SW 1271 (cell line): Measurements from ENCODE around the gene COP1.

Experiments
- DNase-seq, 2 experiments: peaks; one replicate each; lab custom pipeline; 2025; lab: John Stamatoyannopoulos, UW

The COP1 gene

GRCh38 chr1:175963740-175964139 lies 243.3 kb downstream of the COP1 start:
- no peak for DNase-seq

- DNase-seq = no peak
These were observed 246.9 kb downstream of the COP1 start for GRCh38 chr1:175960169-175960568.

- no peak for DNase-seq
These were observed 255.5 kb downstream of the COP1 start for GRCh38 chr1:175951627-175952026.

- no peak for DNase-seq
These were observed 259.3 kb downstream of the COP1 start for GRCh38 chr1:175947771-175948170.

- DNase-seq = no peak
These were observed 262.5 kb downstream of the COP1 start for GRCh38 chr1:175944591-175944990.

- DNase-seq = no peak
These were observed 265.9 kb downstream of the COP1 start for GRCh38 chr1:175941164-175941563.

- no peak for DNase-seq
These were observed 270.4 kb downstream of the COP1 start for GRCh38 chr1:175936736-175937135.

- DNase-seq = no peak
These were observed 271.4 kb downstream of the COP1 start for GRCh38 chr1:175935566-175936115.

GRCh38 chr1:175935166-175935565 lies 271.9 kb downstream of the COP1 start:
- no peak for DNase-seq

GRCh38 chr1:175933801-175934200 lies 273.3 kb downstream of the COP1 start:
- no peak for DNase-seq

- DNase-seq = no peak
These were observed 279.1 kb downstream of the COP1 start for GRCh38 chr1:175927944-175928343.

GRCh38 chr1:175922254-175922881 lies 284.7 kb downstream of the COP1 start:
- no peak for DNase-seq

- DNase-seq = no peak
These were observed 286.7 kb downstream of the COP1 start for GRCh38 chr1:175920381-175920780.

- DNase-seq = no peak
These were observed 288.1 kb downstream of the COP1 start for GRCh38 chr1:175919001-175919400.

GRCh38 chr1:175918364-175918801 lies 288.7 kb downstream of the COP1 start:
- no peak for DNase-seq

- no peak for DNase-seq
These were observed 293.0 kb downstream of the COP1 start for GRCh38 chr1:175914115-175914514.

GRCh38 chr1:175911138-175911537 lies 295.9 kb downstream of the COP1 start:
- no peak for DNase-seq

GRCh38 chr1:175906370-175906769 lies 300.7 kb downstream of the COP1 start:
- no peak for DNase-seq

GRCh38 chr1:175904808-175905207 lies 302.3 kb downstream of the COP1 start:
- DNase-seq = no peak

GRCh38 chr1:175902281-175902680 lies 304.8 kb downstream of the COP1 start:
- no peak for DNase-seq

GRCh38 chr1:175901076-175901836 lies 305.8 kb downstream of the COP1 start:
- DNase-seq = no peak

GRCh38 chr1:175900171-175900570 lies 306.9 kb downstream of the COP1 start:
- DNase-seq = no peak

- no peak for DNase-seq
These were observed 311.1 kb downstream of the COP1 start for GRCh38 chr1:175895966-175896365.
